DMS53 (cell line): ENCODE results near the gene PCDH1.
"Not testable (repeated sequence)": the region's sequence is repeated elsewhere in the genome, so short reads cannot be mapped to it uniquely, and the experiment has no call there.

Experiments used
- DNase-seq: peaks from one replicate; lab custom pipeline; 2025; lab: John Stamatoyannopoulos, UW

The PCDH1 gene

GRCh38 chr5:141898448-141899049 is 20.3 kb upstream of the PCDH1 start:
- DNase-seq, result no peak

DNA sequence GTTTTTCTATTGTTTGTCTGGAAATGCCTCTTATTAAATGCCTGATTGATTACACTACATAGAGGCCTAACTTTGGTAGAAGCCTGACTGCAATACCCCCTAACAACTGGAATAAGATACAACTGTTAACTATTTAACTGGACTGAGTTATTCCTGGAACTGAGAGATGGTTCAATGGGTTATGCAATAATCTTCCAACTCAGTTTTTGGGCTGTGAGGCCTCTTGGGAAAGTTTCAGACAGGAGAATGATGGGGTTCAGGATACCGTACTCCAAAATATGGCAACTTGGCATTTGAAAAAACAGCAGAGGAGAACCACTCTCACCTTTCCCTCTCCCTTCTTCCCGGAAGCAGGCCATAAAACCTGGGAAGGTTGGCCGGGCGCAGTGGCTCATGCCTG is 19.2 kb upstream of the PCDH1 start:
- DNase-seq, result no peak

- not testable (repeated sequence) for DNase-seq
These were observed 12.2 kb upstream of the PCDH1 start for GRCh38 chr5:141890429-141890828.

DNA sequence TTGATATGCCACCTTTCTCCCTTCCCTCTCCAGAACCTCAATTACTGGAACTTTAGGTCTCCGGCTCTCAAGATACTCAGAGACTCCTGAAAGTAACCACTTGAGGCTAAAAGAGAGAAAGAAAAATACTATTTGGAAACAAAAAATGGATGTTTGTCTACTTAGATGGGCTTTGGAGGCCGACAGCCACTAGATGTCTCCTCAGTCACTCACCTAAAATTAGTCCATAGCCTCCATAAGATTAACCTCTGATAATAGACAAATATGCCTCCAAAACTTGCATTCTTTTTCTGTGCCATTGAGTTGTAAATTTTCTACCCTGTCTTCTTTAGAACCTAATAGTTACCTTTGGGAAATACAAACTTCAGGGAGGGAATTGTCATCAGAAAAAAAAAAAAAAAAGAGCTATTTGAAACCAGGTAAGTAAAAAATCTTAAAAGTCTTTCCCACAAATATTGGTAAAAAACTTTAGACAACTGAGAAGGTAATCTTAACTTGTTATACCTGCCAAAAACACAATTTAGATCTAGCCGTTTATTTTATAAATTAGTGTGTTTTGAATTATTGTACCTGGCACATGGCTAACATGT is 11.2 kb upstream of the PCDH1 start:
- peak; percentile 39 for DNase-seq

DNA sequence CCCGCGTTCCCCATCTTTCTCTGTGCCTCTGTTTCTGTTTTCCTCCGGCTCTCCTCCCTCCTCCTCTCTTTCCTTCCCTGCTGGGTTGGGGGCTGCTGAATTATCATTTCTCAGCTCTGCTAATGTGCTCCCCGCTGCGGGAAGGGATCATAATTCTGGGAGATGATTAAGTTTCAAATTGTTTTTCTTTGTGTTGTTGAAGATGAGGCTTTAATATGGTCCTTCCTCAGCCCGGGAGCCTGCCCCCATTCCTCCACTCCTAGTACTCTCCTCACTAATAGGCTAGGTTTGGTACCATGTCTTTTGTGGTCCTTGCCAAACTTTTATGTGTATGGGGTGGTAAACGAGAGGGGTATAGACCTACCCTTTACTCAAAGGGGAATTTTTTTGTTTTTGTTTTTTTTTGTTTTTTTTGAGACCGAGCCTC is 5.7 kb upstream of the PCDH1 start:
- DNase-seq, result no peak

- no peak for DNase-seq
These were observed 5.1 kb upstream of the PCDH1 start for GRCh38 chr5:141883184-141883891.

GRCh38 chr5:141882594-141883183 is 4.5 kb upstream of the PCDH1 start:
- DNase-seq, result peak; percentile 82

DNA sequence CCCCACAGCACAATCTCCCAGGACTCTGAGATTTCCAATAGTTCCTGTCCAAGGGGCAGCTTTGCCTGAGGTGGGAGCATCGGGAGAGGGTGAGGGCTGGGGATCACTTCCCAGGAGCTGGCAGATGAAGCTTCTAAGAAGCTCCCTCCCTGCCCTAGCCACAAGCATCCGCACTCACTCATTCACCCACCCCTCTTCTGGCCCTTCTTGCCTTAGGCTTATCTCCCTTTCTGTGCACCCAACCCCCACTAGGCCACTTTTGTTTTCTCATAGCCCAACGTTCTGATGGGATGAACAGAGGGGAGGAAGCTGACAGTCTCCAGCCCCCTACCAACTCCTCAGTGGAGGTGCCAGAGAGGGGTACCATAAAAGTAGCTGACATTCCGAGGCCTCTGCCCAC is 3.7 kb upstream of the PCDH1 start:
- DNase-seq, result no peak

- DNase-seq, result peak; percentile 26
These were observed 3.0 kb upstream of the PCDH1 start for GRCh38 chr5:141880961-141881801.

GRCh38 chr5:141879941-141880738 is 1.9 kb upstream of the PCDH1 start:
- DNase-seq, result no peak

GRCh38 chr5:141879426-141879759 is 1.2 kb upstream of the PCDH1 start:
- no peak for DNase-seq

GRCh38 chr5:141878711-141879425 is 658 bp upstream of the PCDH1 start:
- peak; percentile 98 for DNase-seq

GRCh38 chr5:141877356-141878185 is 639 bp downstream of the PCDH1 start:
- DNase-seq, result peak; percentile 78

GRCh38 chr5:141876628-141877355 is 1.4 kb downstream of the PCDH1 start:
- DNase-seq, result peak; percentile 84

DNA sequence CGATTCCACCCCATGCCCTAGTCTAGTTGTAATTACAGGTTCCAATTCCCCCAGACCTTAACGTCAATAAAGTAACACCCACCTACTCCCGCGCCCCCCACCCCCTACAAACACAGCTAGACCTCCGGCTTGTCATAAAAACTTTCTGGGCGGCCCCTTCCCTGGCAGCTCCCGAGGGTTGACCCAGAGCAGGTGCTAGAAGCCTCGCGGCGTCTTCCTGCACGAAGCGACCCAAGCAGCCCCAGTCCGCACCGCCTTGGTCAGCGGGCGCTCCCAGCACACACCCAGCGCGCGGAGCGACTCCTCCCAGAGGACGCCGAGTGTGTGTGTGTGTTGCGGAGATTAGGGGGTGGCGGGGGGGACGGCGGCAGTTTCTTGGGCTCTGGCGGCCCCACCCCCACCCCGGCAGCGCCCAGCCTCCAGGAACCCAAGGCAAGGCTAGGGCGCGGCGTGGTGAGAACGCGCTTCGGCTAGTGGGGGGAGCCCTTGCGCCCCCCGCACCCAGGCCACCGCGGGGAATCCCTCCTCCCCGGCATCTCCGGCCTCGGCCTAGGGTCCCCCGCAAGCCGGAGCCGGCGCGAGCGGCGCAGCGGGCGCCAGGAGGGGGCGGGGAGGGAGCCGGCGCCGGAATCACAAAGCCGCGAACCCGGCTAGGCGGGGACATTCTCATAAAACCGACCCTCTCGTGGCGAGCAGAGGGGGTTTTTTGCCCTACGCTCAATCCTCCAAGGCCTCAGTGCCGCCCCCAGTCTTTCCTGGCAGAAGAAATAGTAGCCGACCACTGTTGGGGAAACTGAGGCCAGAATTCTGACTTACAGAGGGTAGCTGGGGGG is 2.2 kb downstream of the PCDH1 start:
- peak; percentile 79 for DNase-seq

DNA sequence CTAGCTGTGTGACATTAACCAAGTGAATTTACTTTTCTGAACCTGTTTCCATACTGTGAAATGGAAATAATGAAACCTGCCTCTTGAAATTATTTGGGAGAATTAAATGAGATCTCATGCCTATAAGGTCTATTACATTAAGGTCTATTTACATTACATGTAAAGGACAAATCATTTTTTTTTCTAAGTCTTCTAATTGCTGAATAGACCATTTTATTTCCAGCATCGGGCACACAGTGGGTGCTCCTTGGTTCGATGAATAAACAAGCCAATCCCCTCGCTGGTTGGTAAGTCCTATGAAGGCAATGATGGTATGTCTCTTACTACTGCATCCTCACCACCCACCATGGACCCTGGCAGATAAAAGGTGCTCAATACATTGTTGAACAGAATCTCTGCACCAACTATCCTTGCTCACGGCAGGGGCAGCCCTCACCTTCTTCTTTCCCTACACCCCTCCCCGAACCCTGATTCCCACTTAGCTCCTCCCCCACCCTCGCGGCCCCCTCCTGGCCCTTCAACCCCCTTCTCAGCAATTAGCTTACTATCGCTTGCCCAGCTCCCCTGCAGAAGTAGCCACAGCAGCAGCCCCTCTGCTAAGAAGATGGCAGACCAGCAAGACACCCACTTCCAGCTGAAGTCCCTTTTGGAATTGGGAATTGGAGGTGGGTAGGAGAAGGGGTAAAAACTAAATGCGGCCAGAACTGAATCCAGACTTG is 3.0 kb downstream of the PCDH1 start:
- no peak for DNase-seq

GRCh38 chr5:141874262-141874964 is 3.8 kb downstream of the PCDH1 start:
- no peak for DNase-seq
